ENCODE results near the gene AGBL4.

Gene AGBL4

DNA sequence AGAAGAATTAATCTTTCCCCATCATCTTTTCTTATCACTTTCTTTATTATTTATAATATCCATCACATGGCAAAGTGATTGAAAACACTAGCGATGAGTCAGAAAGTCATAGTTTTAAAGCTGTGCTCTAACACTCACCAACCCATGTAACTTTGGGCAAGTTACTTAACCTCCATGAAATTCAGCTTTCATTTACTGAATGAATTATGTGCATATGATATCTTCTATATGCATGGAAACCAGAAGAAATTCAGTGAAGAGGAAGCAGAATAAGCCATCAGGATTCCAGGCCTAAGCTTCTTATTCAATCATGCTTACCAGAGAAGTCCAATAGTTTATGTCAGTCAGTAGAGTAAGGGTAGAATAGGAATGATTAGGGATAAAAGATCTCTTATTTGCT is 300.1 kb downstream of the AGBL4 start:
- no peak for DNase-seq (ENCODE audit: low read depth in 2 of 2, low spot score in 1 of 2)

DNA sequence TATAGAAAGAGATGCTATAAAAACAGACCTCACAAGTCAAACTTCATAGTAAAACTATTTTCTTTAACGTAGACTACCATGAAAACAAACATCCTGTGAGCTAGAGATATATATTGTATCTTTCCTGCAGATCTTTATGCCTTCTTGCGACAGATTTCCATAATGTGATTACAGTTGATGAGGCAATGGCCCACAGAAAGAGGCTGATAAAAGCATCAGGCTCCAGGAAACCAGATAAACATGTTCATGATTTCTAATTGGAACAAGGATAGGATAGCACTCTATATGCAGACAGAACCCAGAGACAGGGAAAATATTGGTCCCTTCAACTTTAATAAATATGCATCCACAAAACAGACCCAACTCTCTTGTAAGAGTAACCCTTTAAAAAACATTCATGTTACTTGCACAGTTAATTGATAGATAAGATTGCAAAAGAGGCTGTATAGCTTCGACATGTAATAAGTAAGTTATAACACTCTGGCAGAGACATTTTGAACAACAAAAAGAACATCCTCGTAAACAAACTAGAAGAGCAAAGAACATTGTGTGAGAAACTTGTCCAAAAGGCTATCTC is 329.4 kb downstream of the AGBL4 start:
- no peak for DNase-seq (ENCODE audit: low read depth in 2 of 2, low spot score in 1 of 2)

DNA sequence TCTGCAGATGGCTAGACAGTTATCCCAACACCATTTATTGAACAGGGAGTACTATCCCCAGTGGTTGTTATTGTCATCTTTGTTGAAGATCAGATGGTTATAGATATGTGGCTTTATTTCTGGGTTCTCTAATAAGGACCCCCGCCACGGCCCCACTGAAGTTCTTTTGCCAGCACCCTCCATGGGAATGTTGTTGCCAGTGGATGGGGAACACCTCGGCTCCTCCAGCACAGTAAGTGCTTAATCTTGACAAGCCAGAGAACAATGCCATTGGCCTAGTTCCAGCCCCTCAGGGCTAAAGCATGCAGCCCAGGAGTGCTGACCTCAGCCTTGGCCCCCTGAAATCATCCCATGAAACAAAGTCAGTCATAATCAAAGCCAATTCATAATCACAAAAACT is 337.6 kb downstream of the AGBL4 start:
- DNase-seq (ENCODE audit: low read depth in 2 of 2, low spot score in 1 of 2): no peak

DNA sequence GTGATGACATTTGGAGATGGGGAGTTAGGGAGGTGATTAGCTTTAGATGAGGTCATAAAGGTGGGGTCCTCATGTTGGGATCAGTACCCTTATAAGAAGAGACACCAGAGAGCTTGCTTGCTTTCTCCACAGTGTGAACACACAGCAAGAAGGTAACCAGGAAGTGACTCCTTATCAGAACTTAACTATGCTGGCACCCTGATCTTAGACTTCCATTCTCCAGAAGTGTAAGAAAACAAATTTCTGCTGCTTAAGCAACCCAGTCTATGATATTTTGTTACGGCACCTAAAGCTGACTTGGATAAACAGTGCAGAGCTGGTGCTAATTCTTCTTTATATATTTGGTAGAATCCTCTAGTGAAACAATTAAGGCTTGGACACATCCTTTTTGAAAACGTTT is 346.0 kb downstream of the AGBL4 start:
- DNase-seq (ENCODE audit: low read depth in 2 of 2, low spot score in 1 of 2): no peak

DNA sequence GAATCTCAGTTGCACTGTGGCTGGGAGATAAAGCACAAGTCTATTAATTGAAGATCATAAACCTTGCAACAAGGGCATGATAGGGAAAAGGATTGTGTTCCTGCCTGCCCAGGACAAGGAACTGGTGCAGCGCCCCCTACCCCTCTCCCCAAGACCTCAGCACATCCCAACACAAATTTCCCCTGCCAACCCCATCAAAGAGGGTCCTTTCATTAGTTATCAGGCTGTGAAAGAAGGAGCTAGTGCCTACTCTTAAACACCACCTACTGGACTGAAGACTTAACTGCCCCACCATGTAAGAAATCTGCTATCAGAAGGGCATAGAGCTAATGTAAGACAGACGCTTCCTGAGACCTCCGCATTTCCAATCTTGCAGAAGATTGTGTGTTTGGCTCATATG is 372.6 kb downstream of the AGBL4 start:
- no peak for DNase-seq (ENCODE audit: low read depth in 2 of 2, low spot score in 1 of 2)

DNA sequence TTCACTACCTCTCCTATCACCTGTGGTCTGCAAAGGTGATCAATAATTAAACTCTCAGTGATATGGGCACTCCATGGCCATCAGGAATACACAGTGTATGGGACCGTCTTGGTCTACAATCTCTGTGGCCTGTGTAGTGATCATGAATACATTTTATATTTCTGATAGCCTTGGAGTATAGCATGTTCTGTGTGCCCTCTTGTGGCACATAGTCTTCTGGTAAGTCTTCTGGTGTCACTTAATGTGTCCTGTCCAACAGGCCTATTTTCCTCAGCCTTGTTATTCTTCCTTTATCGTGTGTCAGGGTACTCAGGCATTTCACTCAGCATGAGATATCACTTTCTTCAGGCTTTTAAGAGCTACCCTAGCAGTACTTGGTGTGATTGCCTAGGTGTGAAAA is 393.6 kb downstream of the AGBL4 start:
- DNase-seq (ENCODE audit: low read depth in 2 of 2, low spot score in 1 of 2): no peak

DNA sequence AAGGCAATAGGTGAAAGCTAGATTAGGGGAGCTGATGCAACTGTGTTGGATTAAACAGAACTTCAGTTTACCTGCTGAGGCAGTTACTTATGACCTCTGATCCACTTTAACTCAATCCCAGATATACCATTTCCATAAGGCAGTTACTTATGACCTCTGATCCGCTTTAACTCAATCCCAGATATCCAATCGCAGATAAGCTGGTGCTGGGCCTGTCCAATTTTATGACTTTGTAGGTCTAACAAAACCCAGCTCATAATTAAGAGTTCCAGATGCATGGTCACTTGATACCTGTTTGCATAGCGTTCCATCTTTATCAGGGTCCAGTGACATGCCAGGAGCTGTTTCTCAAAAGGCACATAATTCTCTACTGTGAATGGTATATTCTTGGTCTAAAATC is 396.0 kb downstream of the AGBL4 start:
- no peak for DNase-seq (ENCODE audit: low read depth in 2 of 2, low spot score in 1 of 2)

DNA sequence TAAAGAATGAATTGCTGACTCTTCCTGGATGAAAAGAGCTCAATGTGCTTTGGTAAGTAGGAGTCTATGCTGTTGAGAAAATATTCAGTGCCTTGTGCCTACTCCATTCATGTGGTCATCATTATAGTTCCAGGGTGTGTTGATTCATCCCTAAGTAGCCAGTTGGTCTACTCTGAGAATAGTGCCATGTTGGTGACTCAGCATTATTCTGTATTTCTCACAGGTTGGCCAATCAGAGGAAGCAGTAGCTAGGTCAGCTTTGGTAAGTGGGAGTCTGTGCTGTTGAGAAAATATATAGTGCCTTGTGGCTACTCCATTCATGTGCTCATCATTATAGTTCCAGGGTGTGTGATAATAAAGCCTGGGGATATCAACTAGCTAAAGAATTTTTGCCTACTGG is 397.3 kb downstream of the AGBL4 start:
- no peak for DNase-seq (ENCODE audit: low read depth in 2 of 2, low spot score in 1 of 2)

DNA sequence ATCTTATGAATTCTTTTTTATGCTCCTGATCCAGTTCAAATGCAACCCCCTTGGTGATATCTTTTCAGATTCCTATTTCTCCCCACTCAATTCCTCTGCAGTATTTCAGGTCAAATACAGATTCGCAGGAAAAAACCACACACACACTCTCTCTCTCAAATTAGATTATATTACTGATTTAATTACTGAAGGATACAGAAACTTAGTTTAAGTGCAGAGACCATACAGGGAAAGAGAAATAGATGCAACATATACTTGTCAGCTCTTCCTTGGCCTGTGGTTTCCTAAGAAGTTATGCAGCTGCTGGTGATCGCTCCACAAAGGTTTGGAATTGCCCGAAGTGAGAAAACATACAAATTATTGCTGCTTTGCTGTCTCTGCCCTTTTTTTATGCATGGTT is 400.9 kb downstream of the AGBL4 start:
- no peak for DNase-seq (ENCODE audit: low read depth in 2 of 2, low spot score in 1 of 2)

DNA sequence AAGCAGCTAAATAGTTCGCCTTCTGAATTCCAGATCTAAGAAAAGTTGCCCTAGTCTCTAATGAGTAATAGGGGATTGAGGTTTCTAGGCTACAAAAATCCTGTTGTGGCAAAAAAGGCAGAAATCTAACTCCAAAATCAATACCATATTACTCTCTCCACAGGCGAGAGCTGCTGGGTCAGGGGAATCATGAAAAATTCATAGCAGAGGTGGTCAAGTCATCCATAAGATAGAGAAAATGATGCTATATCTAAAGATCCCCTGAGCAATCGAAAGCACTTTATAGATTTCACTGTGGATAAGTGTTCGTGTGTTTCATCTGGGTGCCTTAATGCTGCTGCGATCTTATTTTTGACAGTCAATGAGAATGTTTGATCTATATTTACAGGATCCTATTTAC is 417.7 kb downstream of the AGBL4 start:
- DNase-seq (ENCODE audit: low read depth in 2 of 2, low spot score in 1 of 2): no peak

DNA sequence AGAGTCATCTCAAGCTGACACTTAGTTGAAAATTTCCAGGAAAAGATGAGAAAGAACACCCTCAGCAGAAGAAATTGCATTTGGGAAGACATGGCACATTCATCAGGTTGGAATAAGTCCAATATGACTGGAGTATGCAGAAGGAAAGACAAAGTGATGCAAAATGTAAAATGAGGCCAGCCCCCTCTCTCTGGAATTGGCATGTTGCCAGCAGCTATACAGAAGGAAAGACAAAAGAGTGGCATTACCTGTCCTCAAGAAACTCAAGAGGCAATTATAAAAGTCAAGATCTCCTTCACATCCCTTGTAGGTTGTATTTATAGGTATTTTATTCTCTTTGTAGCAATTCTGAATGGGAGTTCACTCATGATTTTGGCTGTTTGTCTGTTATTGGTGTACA is 426.3 kb downstream of the AGBL4 start:
- no peak for DNase-seq (ENCODE audit: low read depth in 2 of 2, low spot score in 1 of 2)

DNA sequence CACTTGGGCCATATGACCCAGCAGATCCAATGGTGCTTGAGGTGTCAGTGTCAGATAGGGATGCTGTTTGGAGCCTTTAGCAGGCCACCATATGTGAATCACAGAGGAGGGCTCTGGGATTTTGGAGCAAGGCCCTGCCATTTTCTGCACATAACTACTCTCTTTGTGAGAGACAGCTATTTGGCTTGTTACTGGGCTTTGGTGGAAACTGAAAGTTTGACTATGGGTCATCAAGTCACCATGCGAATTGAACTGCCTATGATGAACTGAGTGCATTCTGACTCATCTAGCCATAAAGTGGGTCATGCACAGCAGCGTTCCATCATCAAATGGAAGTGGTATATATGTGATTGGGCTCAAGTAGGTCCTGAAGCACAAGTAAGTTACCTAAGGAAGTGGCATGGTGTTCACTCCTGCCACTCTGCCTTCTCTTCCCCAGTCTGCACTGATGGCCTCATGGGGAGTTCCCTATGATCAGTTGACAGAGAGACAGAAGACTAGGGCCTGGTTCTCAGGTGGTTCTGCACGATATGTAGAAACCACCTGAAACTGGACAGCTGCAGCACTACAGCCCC is 447.3 kb downstream of the AGBL4 start:
- DNase-seq (ENCODE audit: low read depth in 2 of 2, low spot score in 1 of 2): no peak

DNA sequence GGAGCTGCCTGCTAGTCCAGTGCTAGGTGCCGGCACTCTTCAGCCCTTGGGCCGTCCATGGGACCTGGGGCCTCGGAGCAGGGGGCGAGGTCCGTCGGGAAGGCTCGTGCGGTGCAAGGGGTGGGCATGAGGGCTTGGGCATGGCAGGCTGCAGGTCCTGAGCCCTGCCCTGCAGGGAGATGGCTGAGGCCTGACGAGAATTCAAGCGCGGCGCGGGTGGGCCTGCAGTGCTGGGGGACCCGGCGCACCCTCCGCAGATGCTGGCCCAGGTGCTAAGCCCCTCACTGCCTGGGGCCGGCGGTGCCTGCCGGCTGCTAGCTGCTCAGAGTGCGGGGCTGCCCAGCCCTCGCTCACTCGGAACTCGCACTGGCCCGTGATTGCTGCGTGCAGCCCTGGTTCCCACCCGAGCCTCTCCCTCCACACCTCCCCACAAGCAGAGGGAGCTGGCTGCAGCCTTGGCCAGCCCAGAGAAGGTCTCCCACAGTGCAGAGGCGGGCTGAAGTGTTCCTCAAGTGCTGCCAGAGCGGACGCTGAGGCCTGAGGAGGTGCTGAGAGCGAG is 467.0 kb downstream of the AGBL4 start:
- DNase-seq (ENCODE audit: low read depth in 2 of 2, low spot score in 1 of 2): no peak

DNA sequence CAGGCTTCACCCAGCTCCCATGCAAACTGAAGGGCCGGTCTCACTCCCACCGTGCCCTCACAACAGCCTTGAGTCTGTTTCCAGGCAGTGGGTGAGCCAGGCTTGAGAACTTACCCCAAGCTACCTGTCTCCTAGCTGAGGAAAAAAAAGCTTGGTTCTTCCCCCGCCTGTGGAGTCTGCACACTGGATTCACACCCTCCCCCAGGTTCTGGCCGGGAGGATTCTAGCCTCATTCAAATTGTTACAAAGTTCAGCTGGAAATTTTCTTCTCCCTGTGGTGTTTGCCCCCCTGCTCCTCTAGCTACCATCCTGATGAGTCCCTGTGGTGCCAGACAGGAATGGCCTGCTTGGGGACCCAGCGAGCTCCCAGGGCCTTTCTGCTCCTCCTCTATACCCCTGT is 471.7 kb downstream of the AGBL4 start:
- DNase-seq (ENCODE audit: low read depth in 2 of 2, low spot score in 1 of 2): no peak

DNA sequence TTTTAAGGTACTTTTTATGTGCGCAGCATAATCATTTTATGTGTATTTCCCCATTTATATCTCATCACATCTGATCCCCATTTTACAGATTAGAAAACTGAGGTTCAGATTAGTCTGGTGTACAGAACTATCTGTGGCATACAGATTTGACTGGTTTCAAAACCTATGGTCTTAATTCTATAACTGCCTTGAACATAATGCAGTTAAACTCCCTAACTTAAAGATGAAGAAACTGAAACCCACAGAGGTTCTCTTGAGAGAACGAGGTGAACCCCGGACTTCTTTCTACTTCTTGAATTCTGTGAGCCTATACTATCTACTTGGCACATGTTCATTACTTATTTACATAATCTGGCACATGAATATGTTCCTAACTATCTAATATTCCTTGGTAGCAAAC is 479.1 kb downstream of the AGBL4 start:
- DNase-seq (ENCODE audit: low read depth in 2 of 2, low spot score in 1 of 2): no peak

DNA sequence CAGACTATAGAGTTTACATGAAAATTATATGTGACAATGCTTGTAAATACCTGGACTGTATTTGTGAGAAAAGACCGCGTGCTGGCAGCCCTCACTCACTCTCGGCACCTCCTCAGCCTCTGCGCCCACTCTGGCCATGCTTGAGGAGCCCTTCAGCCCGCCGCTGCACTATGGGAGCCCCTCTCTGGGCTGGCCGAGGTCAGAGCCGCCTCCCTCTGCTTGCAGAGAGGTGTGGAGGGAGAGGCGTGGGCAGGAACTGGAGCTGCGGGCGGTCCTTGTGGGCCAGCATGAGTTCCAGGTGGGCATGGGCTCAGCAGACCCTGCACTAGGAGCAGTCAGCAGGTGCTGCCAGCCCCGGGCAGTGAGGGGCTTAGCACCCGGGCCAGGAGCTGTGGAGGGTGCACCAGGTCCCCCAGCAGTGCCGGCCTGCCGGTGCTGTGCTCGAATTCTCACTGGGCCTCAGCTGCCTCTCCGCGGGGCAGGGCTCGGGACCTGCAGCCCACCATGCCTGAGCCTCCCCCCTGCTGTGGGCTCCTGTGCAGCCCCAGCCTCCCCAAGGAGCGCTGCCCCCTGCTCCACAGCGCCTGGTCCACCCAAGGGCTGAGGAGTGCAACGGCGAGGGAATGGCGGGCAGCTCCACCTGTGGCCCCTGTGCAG is 482.5 kb downstream of the AGBL4 start:
- no peak for DNase-seq (ENCODE audit: low read depth in 2 of 2, low spot score in 1 of 2)

DNA sequence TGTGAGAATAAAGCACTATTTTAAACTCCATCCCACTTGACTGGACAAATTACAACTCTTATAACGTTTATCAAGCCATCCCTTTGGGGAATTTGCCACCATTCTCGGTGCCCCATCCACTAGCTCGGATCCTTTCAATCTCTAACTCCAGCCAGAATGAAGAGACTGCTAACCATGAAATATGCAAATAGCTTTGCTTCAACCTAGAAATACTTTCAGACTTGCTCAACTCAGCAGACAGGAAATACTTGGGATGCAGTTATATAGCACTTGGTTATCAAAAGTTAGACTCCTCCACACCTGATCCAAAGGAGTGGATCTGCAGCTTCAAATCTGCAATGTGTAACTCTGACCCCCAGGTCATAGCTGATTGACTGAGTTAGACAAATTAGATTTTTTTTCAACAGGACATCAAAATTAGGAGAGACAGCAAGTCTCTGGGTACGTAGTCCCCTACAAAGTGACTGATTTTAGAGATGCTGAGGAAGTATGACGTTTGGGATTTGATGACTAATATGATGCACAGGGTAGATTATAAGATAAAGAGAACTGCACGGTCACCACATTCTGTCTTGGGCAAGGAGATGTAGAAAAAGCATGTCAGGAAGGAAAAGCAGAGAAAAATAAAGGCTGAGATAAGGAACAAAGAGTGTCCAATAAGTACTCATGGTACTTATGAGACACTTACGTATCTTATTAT is 496.0 kb downstream of the AGBL4 start:
- DNase-seq (ENCODE audit: low read depth in 2 of 2, low spot score in 1 of 2): no peak

DNA sequence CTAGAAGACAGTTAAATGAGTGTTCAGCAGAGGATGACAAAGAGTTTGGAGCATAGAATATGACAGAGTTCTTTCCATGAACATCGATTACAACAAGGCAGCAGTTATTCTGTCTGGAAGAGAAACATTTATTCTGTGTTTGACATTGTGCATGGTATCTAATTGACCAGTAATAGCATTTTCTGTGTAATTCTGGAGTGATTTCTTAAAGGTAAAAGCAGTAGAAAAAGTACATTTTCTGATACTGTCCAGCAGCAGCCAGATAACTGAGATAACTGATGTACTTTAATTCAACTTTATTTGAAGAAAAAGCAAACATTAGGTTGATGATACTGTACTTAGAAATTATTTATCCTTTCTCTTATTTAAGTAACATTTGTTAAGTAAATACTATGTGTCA is 497.1 kb downstream of the AGBL4 start:
- DNase-seq (ENCODE audit: low read depth in 2 of 2, low spot score in 1 of 2): no peak

DNA sequence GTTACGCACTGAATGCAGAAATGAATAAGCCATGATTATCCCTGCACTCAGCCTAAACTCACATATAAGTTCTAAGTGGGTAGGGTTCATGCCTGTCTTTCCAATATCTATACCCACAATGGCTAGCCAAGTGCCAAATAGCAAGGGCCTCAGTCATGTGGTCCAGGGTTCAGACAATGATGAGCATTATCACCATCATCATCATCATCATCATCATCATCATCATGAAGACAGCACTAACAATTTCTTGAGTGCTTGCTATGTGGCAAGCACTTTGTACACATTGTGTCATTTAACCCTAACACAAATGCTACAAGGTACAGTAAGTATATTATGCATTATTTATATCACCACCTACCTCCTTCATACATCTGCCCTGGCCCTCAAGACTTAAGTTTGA is 500.0 kb downstream of the AGBL4 start:
- no peak for DNase-seq (ENCODE audit: low read depth in 2 of 2, low spot score in 1 of 2)

DNA sequence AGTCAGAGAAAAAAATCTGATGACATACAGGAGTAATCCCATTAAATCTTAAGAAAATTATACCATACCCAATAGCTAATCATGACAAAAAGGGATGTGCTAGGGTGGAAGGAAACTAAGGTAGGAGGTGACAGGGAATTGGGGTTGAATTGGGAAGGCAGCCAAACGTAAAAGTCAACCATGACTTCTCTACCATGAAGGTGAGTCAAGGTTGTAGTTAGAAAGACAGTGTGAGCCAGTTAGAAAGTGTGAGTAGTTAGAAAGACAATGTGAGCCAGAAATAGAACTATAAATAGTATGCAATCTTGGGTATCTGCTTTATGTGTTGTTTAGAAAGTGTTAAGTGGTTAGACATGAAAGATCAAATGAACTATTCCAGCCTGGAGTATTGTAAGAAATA is 556.8 kb downstream of the AGBL4 start:
- no peak for DNase-seq (ENCODE audit: low read depth in 2 of 2, low spot score in 1 of 2)

DNA sequence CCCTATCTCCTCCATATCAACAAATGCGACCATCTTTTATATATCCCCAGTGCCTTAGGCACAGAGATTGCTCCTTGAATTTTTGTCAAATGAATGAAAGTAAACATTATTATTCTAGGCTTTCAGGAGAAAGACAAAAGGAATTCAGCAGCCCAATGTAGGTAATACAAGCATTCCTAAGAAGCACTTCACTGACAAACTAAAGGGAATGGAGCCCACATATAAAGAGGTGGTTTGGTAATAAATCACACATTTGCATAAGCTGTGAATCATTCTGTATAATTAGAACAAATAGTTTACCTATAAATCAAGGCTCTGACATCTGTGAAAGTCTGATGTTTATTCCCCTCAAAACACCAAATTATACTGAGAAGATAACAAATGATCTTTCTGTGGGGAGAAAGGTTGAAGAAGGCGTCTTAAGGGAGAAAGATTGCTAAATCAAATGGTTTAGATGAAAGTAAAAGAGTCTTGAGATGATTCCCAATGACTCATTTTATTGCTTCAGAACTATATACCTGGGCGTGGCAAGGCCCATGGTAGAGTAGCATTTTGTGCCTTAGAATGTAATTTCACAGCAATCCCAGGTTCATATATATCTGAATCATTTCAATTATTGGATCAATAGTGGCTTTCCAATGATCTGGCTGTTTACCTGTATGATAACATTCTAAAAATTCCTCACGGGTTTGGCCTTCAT is 558.1 kb downstream of the AGBL4 start:
- no peak for DNase-seq (ENCODE audit: low read depth in 2 of 2, low spot score in 1 of 2)

DNA sequence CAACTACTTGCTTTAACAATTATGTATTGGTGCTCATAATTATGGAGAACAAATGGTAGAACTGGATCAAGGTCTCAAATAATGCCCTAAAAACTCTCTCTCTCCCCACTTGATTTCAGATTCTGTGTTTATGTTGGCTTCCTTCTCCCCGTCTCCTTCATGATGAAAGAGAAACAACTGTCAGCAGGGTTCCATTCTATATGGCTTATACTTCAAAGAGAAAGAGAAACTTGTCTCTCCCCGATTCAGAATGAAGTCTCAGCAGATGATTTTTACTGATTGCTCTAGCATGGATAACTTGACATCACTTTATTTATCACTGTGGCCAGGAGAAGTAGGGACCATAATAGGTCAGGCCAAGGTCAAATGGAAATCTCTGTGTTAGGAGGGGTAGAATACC is 575.6 kb downstream of the AGBL4 start:
- no peak for DNase-seq (ENCODE audit: low read depth in 2 of 2, low spot score in 1 of 2)
